ENCODE results near the gene SERINC5.

The SERINC5 gene

DNA sequence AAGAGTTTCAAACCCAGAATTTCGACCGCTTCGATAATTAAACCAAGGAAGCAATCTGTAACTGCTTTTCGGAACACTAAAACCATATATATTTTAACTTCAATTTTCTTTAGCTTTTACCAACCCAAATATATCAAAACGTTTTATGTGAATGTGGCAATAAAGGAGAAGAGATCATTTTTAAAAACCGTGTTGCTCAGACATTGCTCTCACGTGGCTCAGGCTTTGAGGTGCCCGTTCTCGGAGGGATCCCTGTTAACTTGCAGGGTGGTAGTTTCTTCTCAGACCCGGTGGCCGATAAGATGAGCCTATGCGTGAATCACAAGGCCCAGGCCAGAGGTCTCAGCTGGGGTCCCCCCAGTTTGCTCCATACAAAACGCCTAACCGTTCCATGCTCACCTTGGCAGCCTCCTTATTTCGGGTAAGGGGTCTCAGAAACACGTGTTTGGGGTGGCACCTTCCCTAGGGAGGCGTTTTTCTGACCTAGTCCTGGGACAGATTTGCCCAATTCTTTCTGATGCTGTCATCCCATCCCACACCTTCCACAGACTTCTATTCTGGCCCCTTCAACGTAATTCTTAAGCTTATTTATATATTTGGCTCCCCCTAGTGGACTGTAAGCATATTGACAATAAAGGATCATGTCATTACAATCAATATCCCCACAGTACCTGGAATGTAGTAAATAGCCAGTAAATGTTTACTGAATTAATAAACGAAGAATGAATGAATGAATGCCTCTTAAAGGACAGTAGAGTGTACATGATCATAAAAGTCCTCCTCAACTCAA, 172.6 kb downstream of the SERINC5 start:
- intact Hi-C loops (cut with micrococcal nuclease), result loop anchor here (5.0 kb wide), 1 partner anchor 221 kb away; no protein-coding TSS in a partner anchor
- no peaks in the 10 kb centered on the region for H3K9me3 Mint-ChIP-seq
- H3K36me3 Mint-ChIP-seq (ENCODE audit: low read depth), result peaks cover 7% of the 10 kb centered on the region
- peak overlapping the region; percentile 66 for H3K4me3 Mint-ChIP-seq
- peaks cover 6% of the 10 kb centered on the region for H3K4me1 Mint-ChIP-seq (ENCODE audit: low read depth)
- H3K27ac Mint-ChIP-seq, result no peak overlapping the region
- no peaks in the 10 kb centered on the region for H3K27me3 Mint-ChIP-seq

DNA sequence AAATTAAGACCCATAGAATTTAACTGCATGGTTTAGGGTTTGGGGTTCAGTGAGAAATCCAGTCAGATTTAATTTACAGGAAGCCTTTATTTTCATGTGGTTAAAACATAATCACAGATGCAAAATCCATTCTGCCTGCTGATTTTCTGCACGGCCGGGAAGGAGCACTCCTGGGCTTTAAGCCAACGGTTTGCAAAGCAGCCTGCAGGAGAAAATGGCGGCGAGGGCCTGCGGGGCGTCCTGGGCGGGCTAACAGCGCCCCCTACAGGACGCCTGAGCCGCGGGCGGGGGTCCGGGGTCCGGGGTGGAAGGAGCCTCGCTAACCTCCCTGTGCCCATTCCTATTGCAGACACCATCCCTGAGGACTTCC, 173.1 kb downstream of the SERINC5 start:
- Mint-ChIP-seq H3K4me1 (ENCODE audit: low read depth) (peaks cover 6% of the 10 kb centered on the region), H3K9me3 (no peaks in the 10 kb centered on the region), H3K27ac (no peak overlapping the region), H3K27me3 (no peaks in the 10 kb centered on the region), H3K4me3 (peak overlapping the region; percentile 66), H3K36me3 (ENCODE audit: low read depth) (peaks cover 7% of the 10 kb centered on the region)
- intact Hi-C loops (cut with micrococcal nuclease), result loop anchor here (1.0 to 5.0 kb wide), 2 partner anchors 204 to 220 kb away; no protein-coding TSS in a partner anchor

- H3K27me3 Mint-ChIP-seq, result no peaks in the 10 kb centered on the region
- intact Hi-C loops (cut with micrococcal nuclease), result loop anchor here (1.0 to 5.0 kb wide), 2 partner anchors 204 to 220 kb away; no protein-coding TSS in a partner anchor
- H3K36me3 Mint-ChIP-seq (ENCODE audit: low read depth), result peaks cover 7% of the 10 kb centered on the region
- H3K9me3 Mint-ChIP-seq, result no peaks in the 10 kb centered on the region
- H3K4me3 Mint-ChIP-seq, result no peak overlapping the region
- peaks cover 6% of the 10 kb centered on the region for H3K4me1 Mint-ChIP-seq (ENCODE audit: low read depth)
- H3K27ac Mint-ChIP-seq, result no peak overlapping the region
Measured at GRCh38 chr5:80082281-80082680, 173.6 kb downstream of the SERINC5 start.

- no peak overlapping the region for H3K4me3 Mint-ChIP-seq
- no peaks in the 10 kb centered on the region for H3K9me3 Mint-ChIP-seq
- no peak overlapping the region for H3K27ac Mint-ChIP-seq
- intact Hi-C loops (cut with micrococcal nuclease), result no loop called here
- H3K27me3 Mint-ChIP-seq, result no peaks in the 10 kb centered on the region
- H3K4me1 Mint-ChIP-seq (ENCODE audit: low read depth), result peaks cover 6% of the 10 kb centered on the region
- peaks cover 7% of the 10 kb centered on the region for H3K36me3 Mint-ChIP-seq (ENCODE audit: low read depth)
Measured at GRCh38 chr5:80078921-80079320, 176.9 kb downstream of the SERINC5 start.

GRCh38 chr5:80077051-80077714, 178.7 kb downstream of the SERINC5 start:
- no peaks in the 10 kb centered on the region for H3K27me3 Mint-ChIP-seq
- H3K27ac Mint-ChIP-seq, result no peak overlapping the region
- H3K36me3 Mint-ChIP-seq (ENCODE audit: low read depth), result peaks cover 7% of the 10 kb centered on the region
- no peak overlapping the region for H3K4me3 Mint-ChIP-seq
- H3K9me3 Mint-ChIP-seq, result no peaks in the 10 kb centered on the region
- intact Hi-C loops (cut with micrococcal nuclease), result no loop called here
- H3K4me1 Mint-ChIP-seq (ENCODE audit: low read depth), result no peaks in the 10 kb centered on the region

GRCh38 chr5:80076131-80077050, 179.5 kb downstream of the SERINC5 start:
- Mint-ChIP-seq H3K27me3 (no peaks in the 10 kb centered on the region), H3K9me3 (no peaks in the 10 kb centered on the region), H3K36me3 (ENCODE audit: low read depth) (peaks cover 7% of the 10 kb centered on the region), H3K4me3 (no peak overlapping the region), H3K27ac (no peak overlapping the region), H3K4me1 (ENCODE audit: low read depth) (peaks cover 7% of the 10 kb centered on the region)
- intact Hi-C loops (cut with micrococcal nuclease), result no loop called here

DNA sequence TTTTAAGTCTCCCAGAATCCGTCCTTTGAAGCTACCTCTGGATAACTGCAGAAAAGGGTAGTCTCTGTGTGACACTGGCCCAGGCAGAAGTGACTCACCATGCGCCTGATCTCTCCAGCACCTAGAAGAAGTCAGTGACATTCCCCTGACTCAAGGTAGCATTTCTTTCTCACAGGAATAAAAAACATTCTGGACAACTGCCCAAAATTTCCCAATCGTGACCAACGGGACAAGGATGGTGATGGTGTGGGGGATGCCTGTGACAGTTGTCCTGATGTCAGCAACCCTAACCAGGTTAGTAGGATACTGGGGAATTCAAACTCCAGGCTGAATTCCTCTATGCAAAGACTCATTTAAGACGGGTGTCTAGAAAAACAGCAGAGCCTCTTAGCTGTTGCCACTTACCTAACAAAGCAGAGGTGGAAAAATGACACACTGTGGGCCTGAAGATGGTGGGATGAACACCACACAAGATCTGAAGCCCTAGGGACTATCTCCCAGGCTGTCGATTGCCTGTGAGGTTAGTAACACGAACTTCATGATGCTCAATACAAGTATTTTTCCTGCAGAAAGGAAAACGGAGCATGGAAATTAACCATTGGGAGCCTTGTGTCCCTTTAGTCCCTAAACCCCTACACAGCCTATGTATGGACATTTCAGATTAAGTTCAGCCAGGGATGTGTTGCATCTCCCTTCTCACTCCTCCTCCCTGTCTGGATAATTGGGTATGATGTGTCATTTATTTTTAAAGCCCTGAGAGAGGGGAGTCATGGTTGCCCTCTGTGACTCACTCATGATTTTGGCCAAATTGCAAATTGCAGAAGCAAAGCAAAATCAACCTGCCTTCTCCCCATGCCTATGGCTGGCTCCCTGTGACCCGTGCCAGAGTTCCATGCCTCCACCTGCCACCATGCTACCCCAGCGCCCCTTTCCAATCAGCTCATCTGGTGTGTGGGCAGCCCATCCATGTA, 183.5 kb downstream of the SERINC5 start:
- Mint-ChIP-seq H3K4me1 (ENCODE audit: low read depth) (peaks cover 47% of the 10 kb centered on the region), H3K27me3 (no peaks in the 10 kb centered on the region), H3K9me3 (no peaks in the 10 kb centered on the region), H3K27ac (no peak overlapping the region), H3K4me3 (no peak overlapping the region), H3K36me3 (ENCODE audit: low read depth) (no peaks in the 10 kb centered on the region)
- intact Hi-C loops (cut with micrococcal nuclease), result no loop called here

DNA sequence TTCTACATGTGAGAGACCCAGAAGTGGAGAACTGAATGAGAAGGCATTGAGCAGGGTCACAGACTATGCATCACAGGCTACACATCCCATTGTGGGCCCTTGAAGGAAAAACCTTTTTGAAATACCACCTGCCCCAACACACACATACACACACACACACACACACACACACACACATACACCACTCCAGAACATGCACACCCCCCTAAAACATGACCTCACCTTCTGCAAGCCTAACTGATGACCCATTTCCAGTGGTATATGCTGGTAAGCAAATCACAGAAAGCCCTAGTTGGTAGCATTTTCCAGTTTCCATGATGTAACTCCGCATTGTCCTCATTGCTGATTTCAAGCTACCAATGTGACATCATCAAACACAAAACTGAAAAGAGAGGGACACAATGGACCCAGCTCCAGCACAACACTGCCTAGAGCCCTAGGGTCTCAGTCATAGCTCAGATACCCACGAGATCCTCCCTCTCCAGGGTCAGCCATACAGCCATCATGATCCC, 184.3 kb downstream of the SERINC5 start:
- intact Hi-C loops (cut with micrococcal nuclease), result no loop called here
- Mint-ChIP-seq H3K9me3 (no peaks in the 10 kb centered on the region), H3K4me1 (ENCODE audit: low read depth) (peaks cover 53% of the 10 kb centered on the region), H3K4me3 (no peak overlapping the region), H3K27me3 (no peaks in the 10 kb centered on the region), H3K36me3 (ENCODE audit: low read depth) (no peaks in the 10 kb centered on the region), H3K27ac (no peak overlapping the region)

DNA sequence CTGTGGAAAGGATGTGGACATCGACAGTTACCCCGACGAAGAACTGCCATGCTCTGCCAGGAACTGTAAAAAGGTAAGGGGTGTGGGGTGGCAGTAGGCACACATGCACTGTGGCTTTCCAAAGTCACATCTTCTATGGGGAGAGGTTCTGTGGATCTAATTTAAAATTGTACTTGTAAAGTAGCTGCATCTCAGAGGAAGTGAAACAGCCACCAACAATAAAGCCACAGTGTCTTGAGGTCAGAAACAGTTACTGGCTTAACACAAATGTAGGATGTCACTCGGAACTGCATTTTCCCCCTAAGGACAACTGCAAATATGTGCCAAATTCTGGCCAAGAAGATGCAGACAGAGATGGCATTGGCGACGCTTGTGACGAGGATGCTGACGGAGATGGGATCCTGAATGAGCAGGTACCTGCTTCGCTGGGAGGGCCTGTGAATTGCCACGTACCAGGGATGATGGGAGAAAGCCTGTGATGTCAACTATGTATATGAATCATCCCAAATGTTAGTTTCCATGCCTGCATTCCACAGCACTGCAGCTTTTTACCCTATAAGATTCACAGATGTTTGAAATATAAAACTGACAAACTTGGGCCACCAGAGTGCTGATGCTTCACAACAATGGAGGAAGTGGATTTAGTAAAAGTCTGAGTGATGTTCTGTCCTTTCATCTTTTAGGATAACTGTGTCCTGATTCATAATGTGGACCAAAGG, 185.4 kb downstream of the SERINC5 start:
- Mint-ChIP-seq H3K4me3 (no peak overlapping the region), H3K36me3 (ENCODE audit: low read depth) (no peaks in the 10 kb centered on the region), H3K9me3 (no peaks in the 10 kb centered on the region), H3K27ac (no peak overlapping the region), H3K27me3 (no peaks in the 10 kb centered on the region), H3K4me1 (ENCODE audit: low read depth) (peaks cover 56% of the 10 kb centered on the region)
- intact Hi-C loops (cut with micrococcal nuclease), result no loop called here

GRCh38 chr5:80069918-80070318, 185.9 kb downstream of the SERINC5 start:
- Mint-ChIP-seq H3K4me3 (no peak overlapping the region), H3K4me1 (ENCODE audit: low read depth) (peaks cover 56% of the 10 kb centered on the region), H3K27ac (no peak overlapping the region), H3K9me3 (no peaks in the 10 kb centered on the region), H3K36me3 (ENCODE audit: low read depth) (no peaks in the 10 kb centered on the region), H3K27me3 (no peaks in the 10 kb centered on the region)
- intact Hi-C loops (cut with micrococcal nuclease), result no loop called here

DNA sequence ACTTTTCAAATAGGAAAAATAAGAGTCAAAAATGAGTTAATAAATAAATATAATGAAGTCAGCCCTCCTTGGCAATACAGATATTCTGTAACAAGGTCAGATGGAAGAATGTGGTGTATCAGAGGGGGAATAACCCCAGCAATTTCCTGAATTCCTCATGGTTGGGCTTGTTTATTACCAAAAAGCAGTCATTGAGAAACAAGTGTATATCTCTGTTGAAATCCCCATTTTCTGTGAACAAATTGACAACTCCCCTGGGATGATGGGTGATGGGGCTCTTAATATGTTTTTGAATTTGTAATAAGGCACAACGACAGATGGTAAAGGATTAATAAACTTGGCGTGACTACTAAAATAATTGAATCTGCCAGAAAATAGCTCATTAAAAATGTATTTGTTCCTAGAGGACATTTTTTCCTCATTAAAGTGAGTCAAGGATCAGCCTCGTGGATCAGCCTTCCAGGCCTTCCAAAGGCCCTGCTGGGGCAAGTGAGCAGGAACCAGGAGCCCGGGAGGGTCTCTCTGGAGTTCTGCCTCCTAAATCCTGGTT, 186.5 kb downstream of the SERINC5 start:
- Mint-ChIP-seq H3K27ac (no peak overlapping the region), H3K4me1 (ENCODE audit: low read depth) (peaks cover 56% of the 10 kb centered on the region)

DNA sequence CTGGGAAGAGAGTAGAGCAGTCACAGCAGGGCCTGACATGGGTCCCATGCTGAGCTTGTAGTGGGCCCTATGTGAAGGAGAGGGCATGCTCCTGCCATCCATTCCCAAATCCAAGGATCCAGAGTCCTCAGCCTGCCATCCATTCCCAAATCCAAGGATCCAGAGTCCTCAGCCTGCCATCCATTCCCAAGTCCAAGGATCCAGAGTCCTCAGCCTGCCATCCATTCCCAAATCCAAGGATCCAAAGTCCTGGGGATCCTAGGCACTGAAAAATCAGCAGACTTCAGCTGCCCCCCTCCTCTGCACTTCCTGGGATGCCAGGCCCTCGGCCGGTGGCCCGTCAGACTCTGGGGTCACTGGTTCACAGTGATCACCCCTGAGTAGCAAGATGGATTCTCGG, 187.1 kb downstream of the SERINC5 start:
- no peaks in the 10 kb centered on the region for H3K36me3 Mint-ChIP-seq (ENCODE audit: low read depth)
- no peaks in the 10 kb centered on the region for H3K27me3 Mint-ChIP-seq
- intact Hi-C loops (cut with micrococcal nuclease), result no loop called here
- no peaks in the 10 kb centered on the region for H3K9me3 Mint-ChIP-seq
- H3K4me1 Mint-ChIP-seq (ENCODE audit: low read depth), result peaks cover 56% of the 10 kb centered on the region
- no peak overlapping the region for H3K4me3 Mint-ChIP-seq
- no peak overlapping the region for H3K27ac Mint-ChIP-seq

More for the DNA sequence above, 186.5 kb downstream of the SERINC5 start:
- H3K36me3 Mint-ChIP-seq (ENCODE audit: low read depth), result no peaks in the 10 kb centered on the region
- no peak overlapping the region for H3K4me3 Mint-ChIP-seq
- no peaks in the 10 kb centered on the region for H3K27me3 Mint-ChIP-seq
- intact Hi-C loops (cut with micrococcal nuclease), result no loop called here
- no peaks in the 10 kb centered on the region for H3K9me3 Mint-ChIP-seq

Data from dendritic cell treated with granulocyte-macrophage colony-stimulating factor and Interleukin-4, amounts not matched to agents 40 ng/mL and 50 ng/mL, for 4 days (primary cell).